A673 (cell line): Measurements from ENCODE around the gene SLC22A23. TPM values are rescaled to one million over a fixed set of nuclear protein-coding genes. Genes with fewer than 3 reads are reported as not detected.

Experiments used
- BruUV-seq: library from RNA; stranded (reverse); fragments of 400-500 nt; replicated peaks from 2 replicates; lab custom pipeline; 2021; lab: Mats Ljungman, UMichigan
- CTCF ChIA-PET: fragments of 300-600 bp; sonication (Branson Sonifier 250); formaldehyde crosslinking; loops from one replicate; lab custom pipeline; 2022; ENCODE audit warnings: antibody characterized with exemption; lab: Charles Lee
- POLR2A ChIA-PET: fragments of 300-600 bp; sonication (Branson Sonifier 250); formaldehyde crosslinking; loops from one replicate; lab custom pipeline; 2022; ENCODE audit warnings: antibody characterized with exemption; ENCODE audit not compliant: low non-redundant PET; lab: Charles Lee
- DNase-seq: peaks from one replicate; pipeline ENCODE4 v3.0.0-alpha.2; 2015; ENCODE audit warnings: low spot score
- H3K27ac ChIP-seq: fragments of 200-600 bp; sonication (generic); 2 replicates; pipeline ENCODE4 v1.5.1; 2016; ENCODE audit warnings: mixed run types, low read depth, mild to moderate bottlenecking, mixed read lengths, antibody characterized with exemption, low read length; ENCODE audit not compliant: poor library complexity, severe bottlenecking
- H3K27me3 ChIP-seq: fragments of 200-600 bp; sonication (generic); replicated peaks from 2 replicates; pipeline ENCODE4 v1.6.1; 2017; ENCODE audit warnings: mixed run types, low read depth, mild to moderate bottlenecking, mixed read lengths, antibody characterized with exemption, low read length; ENCODE audit not compliant: insufficient read depth, poor library complexity
- H3K36me3 ChIP-seq: fragments of 200-600 bp; sonication (generic); 2 replicates; pipeline ENCODE4 v1.6.1; 2016; ENCODE audit warnings: mixed run types, mild to moderate bottlenecking, mixed read lengths, antibody characterized with exemption, low read length; ENCODE audit not compliant: insufficient read depth, poor library complexity, severe bottlenecking
- H3K4me1 ChIP-seq: fragments of 200-600 bp; sonication (generic); 2 replicates; pipeline ENCODE4 v1.6.1; 2017; ENCODE audit warnings: mixed run types, mild to moderate bottlenecking, mixed read lengths, antibody characterized with exemption, low read length; ENCODE audit not compliant: insufficient read depth, poor library complexity, severe bottlenecking
- H3K4me3 ChIP-seq: fragments of 200-600 bp; sonication (generic); 2 replicates; pipeline ENCODE4 v1.5.1; 2016; ENCODE audit warnings: low read depth, mixed run types, mild to moderate bottlenecking, mixed read lengths, low read length; ENCODE audit not compliant: poor library complexity, severe bottlenecking
- H3K9me3 ChIP-seq: fragments of 200-600 bp; sonication (generic); 2 replicates; pipeline ENCODE4 v1.6.1; 2016; ENCODE audit warnings: mixed run types, low read depth, mild to moderate bottlenecking, mixed read lengths, antibody characterized with exemption, low read length; ENCODE audit not compliant: poor library complexity, severe bottlenecking
- CTCF ChIP-seq: fragments of 300-800, 200-600 bp; sonication (generic); conservative IDR thresholded peaks from 2 replicates; pipeline ENCODE4 v1.5.1; 2017; ENCODE audit warnings: low read depth, mild to moderate bottlenecking, antibody characterized with exemption, low read length, moderate library complexity, mixed read lengths
- EZH2 ChIP-seq: fragments of 200-600 bp; sonication (generic); IDR thresholded peaks from 2 replicates; pipeline ENCODE4 v1.6.1; 2017; ENCODE audit warnings: borderline replicate concordance, low read depth, mild to moderate bottlenecking, mixed read lengths, antibody characterized with exemption, low read length; ENCODE audit not compliant: poor library complexity, severe bottlenecking
- intact Hi-C: fragments of 100-400 bp; cut with micrococcal nuclease; formaldehyde crosslinking; loops from one replicate; pipeline ENCODE4 v1.10.0; 2022; ENCODE audit not compliant: unreplicated experiment
- total RNA-seq: library from RNA; stranded (reverse); gene quantifications from 2 replicates; pipeline ENCODE4 v1.2.3, GENCODE V29; 2021

Gene SLC22A23
- total RNA-seq, 1 experiment from 2014 or later = 6.2 TPM

GRCh38 chr6:3454273-3455010 is 2.4 kb downstream of the SLC22A23 start:
- ChIA-PET CTCF (interaction anchor here (0.5 kb wide), 1 partner anchor 567 kb away, joined by 3 read pairs; a partner anchor contains a TSS), POLR2A (no interaction called here)
- Histone ChIP-seq H3K36me3 (no peaks in the 10 kb centered on the region), H3K27me3 (no peaks in the 10 kb centered on the region), H3K4me1 (peaks cover 7% of the 10 kb centered on the region), H3K4me3 (no peak overlapping the region), H3K27ac (no peak overlapping the region), H3K9me3 (no peaks in the 10 kb centered on the region)
- no peak for TF ChIP-seq CTCF
- TF ChIP-seq EZH2 = no peak
- no TSS peak for BruUV-seq
- DNase-seq = no peak
- intact Hi-C loops = loop anchor here (5.0 kb wide), 1 partner anchor 278 kb away; no protein-coding TSS in a partner anchor

- H3K27ac ChIP-seq = no peak overlapping the region
- H3K9me3 ChIP-seq = no peaks in the 10 kb centered on the region
- TF ChIP-seq CTCF = no peak
- TF ChIP-seq EZH2 = no peak
- H3K36me3 ChIP-seq = no peaks in the 10 kb centered on the region
- no TSS peak for BruUV-seq
- CTCF ChIA-PET = interaction anchor here (0.5 to 0.9 kb wide), 3 partner anchors 173 to 1849 kb away, joined by 3 read pairs; a partner anchor contains a TSS
- POLR2A ChIA-PET = no interaction called here
- no peaks in the 10 kb centered on the region for H3K27me3 ChIP-seq
- no peak overlapping the region for H3K4me3 ChIP-seq
- H3K4me1 ChIP-seq = peaks cover 7% of the 10 kb centered on the region
- DNase-seq = no peak
- intact Hi-C loops = no loop called here
Observed at GRCh38 chr6:3453413-3454272, 3.2 kb downstream of the SLC22A23 start.

GRCh38 chr6:3451498-3451897 is 5.4 kb downstream of the SLC22A23 start:
- intact Hi-C loops = no loop called here

More at GRCh38 chr6:3451498-3451897, 5.4 kb downstream of the SLC22A23 start:
- Histone ChIP-seq H3K9me3 (no peaks in the 10 kb centered on the region), H3K27ac (no peak overlapping the region), H3K4me1 (no peaks in the 10 kb centered on the region), H3K36me3 (no peaks in the 10 kb centered on the region), H3K4me3 (no peak overlapping the region), H3K27me3 (no peaks in the 10 kb centered on the region)
- CTCF ChIA-PET = no interaction called here
- DNase-seq = no peak
- POLR2A ChIA-PET = no interaction called here
- BruUV-seq = no TSS peak
- TF ChIP-seq CTCF (no peak), EZH2 (no peak)
